K562 (cell line): Measurements from ENCODE around the gene DDX46. TPM values are rescaled to one million over a fixed set of nuclear protein-coding genes. Genes with fewer than 3 reads are reported as not detected.
A peak's percentile ranks its signal among the peaks of the same experiment; 100 is the strongest.

Source experiments
- BCOR ChIP-seq: fragments of 450-650 bp; IDR thresholded peaks from 2 replicates; pipeline ENCODE4 v1.6.1; 2016
- BRCA1 ChIP-seq, 2 experiments: fragments of 450-650 bp in 1 of 2; sonication (generic) in 1 of 2; formaldehyde crosslinking in 1 of 2; IDR thresholded peaks; 2 replicates each; pipeline versions ENCODE4 v1.5.0 to v1.6.1; 2017 to 2020; ENCODE audit warnings: mild to moderate bottlenecking in 1 of 2, missing genetic modification reagents in 1 of 2
- CBFB ChIP-seq: sonication (generic); formaldehyde crosslinking; IDR thresholded peaks from 2 replicates; pipeline ENCODE4 v1.4.0; 2020; ENCODE audit warnings: mild to moderate bottlenecking, missing genetic modification reagents
- CHAMP1 ChIP-seq: fragments of 450-650 bp; IDR thresholded peaks from 2 replicates; pipeline ENCODE4 v1.6.1; 2016; ENCODE audit warnings: mild to moderate bottlenecking
- CREB1 ChIP-seq, 2 experiments: sonication (generic) in 1 of 2; formaldehyde crosslinking in 1 of 2; IDR thresholded peaks; 2 replicates each; pipeline versions ENCODE4 v1.6.1 to v1.8.0; 2012 to 2022; ENCODE audit warnings: inconsistent platforms in 1 of 2, mild to moderate bottlenecking in 1 of 2, missing genetic modification reagents in 1 of 2, moderate library complexity in 1 of 2
- FIP1L1 ChIP-seq: fragments of 200-400 bp; formaldehyde crosslinking; IDR thresholded peaks from 2 replicates; pipeline ENCODE4 v1.6.1; 2018; ENCODE audit warnings: mild to moderate bottlenecking, low read depth, low read length; ENCODE audit not compliant: poor library complexity, severe bottlenecking
- GTF3C2 ChIP-seq: IDR thresholded peaks from 3 replicates; pipeline ENCODE4 v1.6.1; 2011; ENCODE audit warnings: borderline replicate concordance, mild to moderate bottlenecking, moderate library complexity; ENCODE audit not compliant: insufficient read length; ENCODE audit errors: extremely low read depth
- HNRNPLL ChIP-seq: fragments of 200-400 bp; formaldehyde crosslinking; IDR thresholded peaks from 2 replicates; pipeline ENCODE4 v1.6.1; 2017; ENCODE audit warnings: low read length, low read depth, mild to moderate bottlenecking; ENCODE audit not compliant: poor library complexity, severe bottlenecking
- KAT2B ChIP-seq: IDR thresholded peaks from one replicate; pipeline ENCODE4 v1.6.1; 2012; ENCODE audit warnings: low read depth, mild to moderate bottlenecking, control low read depth, inconsistent platforms, low read length, moderate library complexity
- MAZ ChIP-seq, 2 experiments: fragments of 450-650 bp in 1 of 2; sonication (generic) in 1 of 2; formaldehyde crosslinking; IDR thresholded peaks in 1 of 2; conservative IDR thresholded peaks in 1 of 2; 2 replicates each; pipeline versions ENCODE4 v1.4.0 to v1.5.0; 2020; ENCODE audit warnings: mild to moderate bottlenecking in 1 of 2, missing genetic modification reagents in 1 of 2
- NFIX ChIP-seq: fragments of 250-450 bp; sonication (Bioruptor Pico); IDR thresholded peaks from 2 replicates; pipeline ENCODE4 v1.4.0; 2020; ENCODE audit warnings: low read depth, mild to moderate bottlenecking, moderate library complexity
- PHF8 ChIP-seq: fragments of 200-600 bp; sonication (generic); IDR thresholded peaks from 2 replicates; pipeline ENCODE4 v1.6.1; 2012; ENCODE audit warnings: mixed run types, mild to moderate bottlenecking, inconsistent platforms, low read length, moderate library complexity, borderline replicate concordance
- SUPT5H ChIP-seq: fragments of 450-650 bp; IDR thresholded peaks from 2 replicates; pipeline ENCODE4 v1.6.1; 2016
- UBTF ChIP-seq, 2 experiments: IDR thresholded peaks; 2 replicates each; pipeline ENCODE4 v1.6.1; 2012; ENCODE audit warnings: improper control_type of control experiment in 2 of 2, low read depth in 2 of 2, low read length in 2 of 2, borderline replicate concordance in 1 of 2
- ZBTB1 ChIP-seq: sonication (generic); formaldehyde crosslinking; IDR thresholded peaks from 2 replicates; pipeline ENCODE4 v1.8.1; 2023; ENCODE audit warnings: missing genetic modification reagents, low read depth, mild to moderate bottlenecking, borderline replicate concordance
- ZKSCAN1 ChIP-seq: fragments of 150-350 bp; IDR thresholded peaks from 2 replicates; pipeline ENCODE4 v1.6.1; 2016; ENCODE audit warnings: low read depth, low read length
- ZNF354B ChIP-seq: fragments of 250-450 bp; sonication (Bioruptor Pico); IDR thresholded peaks from 2 replicates; pipeline ENCODE4 v1.4.0; 2020
- polyA plus RNA-seq, 8 experiments: library from polyadenylated mRNA; depleted of rRNA in 4 of 8; stranded (reverse) in 5 of 8; unstranded in 3 of 8; fragments of >200 nt; fragmentation: Nextera tagmentation in 2 of 8; fragmentation: Illumina TruSeq in 1 of 8; extraction: Ambion mirVana in 2 of 8; extraction: Trizol in 1 of 8; gene quantifications; 2 replicates each; pipeline versions ENCODE4 v1.2.1 to v1.2.3, GENCODE V29; 2011 to 2014; ENCODE audit warnings: inconsistent platforms in 1 of 8, missing spikeins in 1 of 8
- total RNA-seq, 7 experiments: library from RNA; depleted of rRNA in 6 of 7; stranded (reverse); fragments of >200 nt in 6 of 7; fragmentation: Illumina TruSeq in 2 of 7; extraction: Trizol in 2 of 7; gene quantifications; 2 replicates each; pipeline versions ENCODE4 v1.2.1 to v1.2.3, GENCODE V29; 2011 to 2021; ENCODE audit warnings: low replicate concordance in 1 of 7
- TF ChIP-seq, protein P1 (sequence below): fragments of 250-450 bp; sonication (Bioruptor Pico); IDR thresholded peaks from 2 replicates; pipeline ENCODE4 v1.8.0; 2021; ENCODE audit warnings: moderate library complexity, mild to moderate bottlenecking, inconsistent platforms

Gene DDX46
- total and polyA plus RNA-seq, 9 of the 15 experiments (the other 6 are each of a cell fraction or from before 2014, with no cell fraction given) = 26.2 to 99.0 (median 76.4) TPM

GRCh38 chr5:134758504-134759341 is at the start of gene DDX46 (continued):
- TF ChIP-seq, protein P1, sequence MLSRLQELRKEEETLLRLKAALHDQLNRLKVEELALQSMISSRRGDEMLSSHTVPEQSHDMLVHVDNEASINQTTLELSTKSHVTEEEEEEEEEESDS = no peak
- peak; percentile 51; the same call in 1 of the 2 replicates for TF ChIP-seq ZKSCAN1
- no peak for TF ChIP-seq KAT2B
- TF ChIP-seq UBTF (IDR thresholded peaks at IDR 0.05; ENCODE audit: borderline replicate concordance in 1 of 2, low read depth in 2 of 2, low read length in 2 of 2) = peak in 1 of 2 experiments; percentile 79; a peak in 2 of 4 replicates
- peak; percentile 29; the same call in 1 of the 2 replicates for TF ChIP-seq BCOR
- no peak for TF ChIP-seq BRCA1 (IDR thresholded peaks at IDR 0.05)
- 0 out of 2 replicates have a peak, but pooled peaks have one; percentile 64 for TF ChIP-seq BRCA1 (CRISPR knock-in tag; IDR thresholded peaks at IDR 0.05)
- no peak for TF ChIP-seq NFIX
- TF ChIP-seq ZBTB1 (CRISPR knock-in tag) = peak; percentile 77; the same call in 1 of the 2 replicates
- peak; percentile 69 to 79; a peak in 3 of 4 replicates for TF ChIP-seq MAZ (CRISPR knock-in tag; conservative IDR thresholded peaks at IDR 0.05 in 1 of 2, IDR thresholded peaks at IDR 0.05 in 1 of 2)
- peak; percentile 75 for TF ChIP-seq HNRNPLL
- peak; percentile 93 for TF ChIP-seq CBFB
- peak; percentile 44; the same call in 1 of the 2 replicates for TF ChIP-seq CREB1 (IDR thresholded peaks at IDR 0.05)
- peak; percentile 75 for TF ChIP-seq CREB1 (CRISPR knock-in tag; IDR thresholded peaks at IDR 0.05)
- TF ChIP-seq GTF3C2 = no peak
- TF ChIP-seq PHF8 = peak; percentile 99
- peak; percentile 96 for TF ChIP-seq SUPT5H
- TF ChIP-seq CHAMP1 = peak; percentile 50
- peak; percentile 85 for TF ChIP-seq FIP1L1
- TF ChIP-seq ZNF354B (CRISPR knock-in tag) = no peak
